NOMO-1 treated with dmso at 0.1 percent for 144 hours (cell line): ENCODE measurements around the gene TBX4.

Experiments
- DNase-seq: peaks from one replicate; lab custom pipeline; 2025; ENCODE audit not compliant: unreplicated experiment; lab: John Stamatoyannopoulos, UW

TBX4 gene

DNA sequence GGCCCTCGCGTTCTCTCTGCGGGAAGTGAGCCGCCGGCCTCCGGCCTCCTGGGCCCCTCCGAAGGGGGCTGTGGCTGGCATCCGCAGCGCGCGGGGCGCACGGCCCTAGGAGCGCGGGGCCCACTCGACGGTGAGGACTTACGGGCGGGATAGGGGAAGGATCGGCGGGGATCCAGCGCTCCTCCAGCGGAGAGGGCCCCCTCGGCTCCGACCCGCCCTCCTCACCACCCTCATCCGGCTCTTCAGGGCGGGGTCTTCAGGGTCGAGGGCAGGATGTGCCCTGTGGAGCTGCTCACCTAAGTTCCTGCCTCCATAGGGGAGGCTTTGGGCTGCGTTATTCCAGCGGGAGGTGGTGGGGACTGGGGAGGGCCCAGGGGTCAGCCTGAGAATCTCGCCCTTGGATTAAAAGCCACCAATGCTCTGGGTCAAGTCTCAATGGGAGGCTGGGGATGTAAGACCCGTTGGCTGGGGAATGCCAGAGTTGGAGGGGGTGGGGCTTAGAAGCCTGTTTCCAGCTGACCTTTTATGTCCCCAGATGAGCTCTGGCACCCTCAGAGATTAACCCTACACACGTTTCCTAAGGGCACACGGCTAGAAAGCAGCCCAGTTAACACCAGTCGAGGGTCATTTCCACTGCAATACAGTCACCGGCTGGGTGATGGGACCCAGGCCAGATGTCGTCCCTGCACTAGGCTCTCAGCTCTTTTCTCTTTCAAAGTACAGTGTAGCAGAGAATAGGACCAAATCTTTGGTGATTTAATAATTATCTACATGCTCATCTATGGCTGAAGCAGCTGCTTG, 39.2 kb upstream of the TBX4 start:
- no peak for DNase-seq

DNA sequence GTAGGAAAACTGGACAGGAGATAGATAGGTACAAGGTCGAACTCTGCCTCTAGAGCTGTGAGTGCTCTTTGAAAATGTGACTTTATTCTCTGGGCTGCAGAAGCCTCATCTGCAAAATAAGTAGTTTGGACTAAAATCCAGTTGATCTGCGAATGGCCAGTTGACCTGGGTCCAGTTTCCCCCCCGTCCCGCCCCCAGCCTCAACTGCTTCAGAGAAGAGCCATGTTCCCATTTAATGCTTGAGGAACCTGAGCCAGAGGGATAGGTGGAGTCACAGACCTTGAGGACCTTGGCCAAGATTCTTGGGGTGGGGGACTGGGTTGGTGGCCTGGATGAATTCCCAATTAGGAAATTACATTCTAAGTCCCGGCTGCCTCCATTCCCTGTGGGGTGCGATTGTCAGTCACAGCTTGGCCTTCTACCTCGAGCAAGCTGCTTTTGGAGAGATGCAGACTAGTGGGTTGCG, 38.5 kb upstream of the TBX4 start:
- no peak for DNase-seq

DNA sequence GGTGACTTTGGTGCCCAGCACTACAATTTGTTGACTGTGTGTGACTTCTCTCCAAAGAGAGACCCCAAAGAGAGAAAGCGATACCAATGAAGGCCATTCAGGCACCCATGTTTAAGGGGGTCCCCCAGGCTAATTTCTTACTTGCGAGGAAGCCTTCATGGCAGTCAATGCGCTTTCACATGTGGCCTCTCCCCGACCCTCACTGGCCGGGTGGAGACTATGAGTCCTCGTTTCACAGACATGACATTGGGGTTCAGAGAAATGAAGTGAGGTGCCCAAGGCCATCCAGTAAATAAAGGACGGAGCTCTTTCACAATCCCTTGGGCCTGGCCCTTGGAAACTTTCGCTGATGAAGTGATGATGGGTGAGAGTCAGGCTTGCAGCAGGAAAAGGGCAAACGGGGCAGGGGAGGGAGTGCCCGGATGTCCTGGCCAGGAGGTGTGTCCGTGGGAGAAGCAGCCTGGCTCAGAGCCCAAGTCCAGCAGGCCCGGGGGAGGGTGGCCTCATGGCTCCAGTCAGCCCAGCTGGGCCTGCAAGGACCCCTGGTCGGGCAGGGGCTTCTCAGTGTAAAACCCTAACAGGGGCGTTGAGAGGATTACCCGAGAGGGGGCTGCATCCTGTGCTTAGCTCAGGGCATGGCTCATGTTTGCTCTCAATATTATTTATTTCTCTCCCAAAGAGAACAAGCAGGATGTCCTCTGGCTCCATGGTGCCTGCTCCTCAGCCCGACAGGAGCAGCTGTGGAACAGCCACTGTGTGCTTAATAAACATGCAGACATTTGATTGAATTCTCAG, 37.9 kb upstream of the TBX4 start:
- no peak for DNase-seq

DNA sequence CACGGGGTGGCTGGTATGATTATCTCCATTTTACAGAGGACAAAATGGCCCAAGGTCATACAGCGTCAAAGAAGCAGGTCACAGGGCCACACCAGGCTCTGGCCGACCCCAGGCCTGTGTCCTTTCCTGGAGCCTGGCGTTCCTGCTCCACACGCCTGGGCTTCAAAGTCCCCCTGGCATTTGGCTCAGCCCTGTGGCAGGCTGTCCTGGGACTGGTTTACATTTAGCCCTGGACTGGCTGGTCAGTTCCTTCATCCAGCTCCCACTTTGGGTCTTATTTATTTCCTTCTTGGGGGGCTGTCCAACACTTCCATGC, 37.3 kb upstream of the TBX4 start:
- DNase-seq = no peak

DNA sequence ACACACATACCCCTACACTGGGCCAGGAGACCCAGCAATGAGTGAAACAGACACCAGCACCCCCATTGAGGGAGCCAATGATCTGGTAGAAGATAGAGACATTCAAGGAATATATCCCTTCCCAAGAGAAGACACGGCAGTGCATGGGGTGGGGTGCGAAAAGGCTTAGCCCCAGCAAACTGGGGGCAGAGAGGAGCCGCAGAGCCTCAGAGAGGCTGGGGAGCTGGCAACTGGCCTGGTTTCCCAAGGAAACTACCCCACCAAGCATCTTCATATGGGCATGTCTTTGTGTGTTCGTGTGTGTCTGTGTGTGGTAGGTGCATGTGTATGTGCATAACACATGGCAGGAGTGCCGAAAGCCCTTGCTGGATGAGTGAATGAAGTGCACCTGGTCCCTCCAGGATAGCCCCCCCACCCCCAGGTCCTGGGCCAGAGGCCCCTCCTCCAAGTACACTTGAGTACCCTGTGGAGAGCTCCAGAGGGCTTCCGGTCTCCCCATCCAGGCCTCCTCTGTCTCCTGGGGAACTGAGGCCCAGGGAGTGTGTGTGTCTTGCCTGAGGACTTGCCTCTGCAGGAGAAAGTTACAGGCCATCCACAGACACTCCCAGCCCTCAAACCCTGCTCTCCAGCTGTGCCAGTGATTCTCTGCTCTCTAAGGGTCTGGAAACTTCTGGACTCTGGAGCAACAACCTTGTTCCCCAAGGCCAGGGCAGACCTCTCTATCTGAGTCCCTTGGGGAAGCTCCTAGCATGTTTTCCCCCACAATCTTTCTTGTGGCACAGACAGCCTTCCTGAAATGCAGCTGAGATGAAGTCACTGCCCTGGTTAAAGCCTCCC, 36.6 kb upstream of the TBX4 start:
- no peak for DNase-seq

DNA sequence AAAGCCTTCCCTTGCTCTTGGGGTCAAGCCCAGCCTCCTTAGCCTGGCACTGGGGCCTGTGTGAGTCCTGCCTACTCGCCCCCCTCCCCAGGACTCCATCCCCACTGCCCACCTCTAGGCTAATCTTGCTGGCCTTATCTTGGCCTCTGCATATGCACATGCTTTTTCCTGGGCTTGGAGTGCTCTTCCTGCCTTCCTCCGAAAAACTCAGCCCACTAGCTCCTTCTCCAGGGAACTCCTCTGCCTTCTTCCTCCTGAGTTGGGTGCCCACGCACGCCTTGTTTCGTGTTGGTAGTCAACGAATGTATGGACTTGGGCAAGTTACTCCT, 36.0 kb upstream of the TBX4 start:
- DNase-seq = no peak

DNA sequence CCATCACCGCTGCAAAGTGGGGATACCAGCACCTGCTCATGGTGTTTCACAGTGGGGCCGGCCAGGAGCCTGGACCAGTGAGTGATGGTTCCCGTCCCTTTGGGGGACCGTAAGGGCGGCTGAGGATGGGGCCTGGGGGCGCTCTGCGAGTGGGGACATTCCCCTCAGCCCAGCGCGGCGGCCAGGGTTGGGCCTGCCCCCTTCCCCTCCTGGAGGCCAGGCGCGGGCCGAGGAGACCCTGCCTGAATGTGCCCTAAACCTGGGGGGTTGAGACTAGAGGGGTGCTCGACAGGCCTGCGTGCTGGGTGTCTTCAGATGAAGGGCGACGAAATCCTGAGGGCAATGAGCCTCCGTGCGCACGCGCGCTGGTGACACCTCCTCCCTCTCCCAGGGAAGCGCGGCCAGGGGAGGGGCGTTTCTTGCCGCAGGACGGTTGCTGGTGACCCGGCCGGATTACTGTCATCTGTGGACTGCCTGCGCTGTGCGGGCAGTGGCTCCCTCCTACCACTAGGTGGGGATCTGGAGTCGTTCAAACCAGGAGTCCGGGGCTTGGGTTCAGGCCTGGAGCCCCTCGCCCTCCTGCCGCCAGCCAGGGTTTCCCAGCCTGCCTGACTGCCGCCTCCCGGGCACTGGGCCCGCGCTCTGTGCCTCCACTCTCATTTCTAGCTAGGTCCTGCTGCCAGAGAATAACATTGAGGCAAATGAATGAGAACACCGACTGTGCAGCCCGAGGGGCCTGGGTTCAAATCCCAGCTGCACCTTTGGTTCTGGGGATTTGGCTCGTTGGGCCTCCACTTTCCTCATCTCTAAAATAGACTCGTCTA, 35.5 kb upstream of the TBX4 start:
- peak; percentile 49 for DNase-seq

DNA sequence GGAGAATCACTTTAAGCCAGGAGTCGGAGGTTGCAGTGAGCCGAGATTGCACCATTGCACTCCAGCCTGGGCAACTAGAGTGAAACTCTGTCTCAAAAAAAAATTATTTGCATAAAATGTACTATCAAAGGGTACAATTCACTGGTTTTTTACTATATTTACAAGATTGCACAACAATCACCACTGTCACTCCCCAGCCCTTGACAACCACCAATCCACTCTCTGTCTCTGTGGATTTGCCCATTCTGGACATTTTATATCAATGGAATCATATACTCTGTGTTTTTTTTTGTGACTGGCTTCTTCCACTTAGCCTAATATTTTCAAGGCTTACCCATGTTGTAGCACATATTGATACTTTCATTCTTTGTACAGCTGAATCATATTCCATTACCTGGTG, 33.8 kb upstream of the TBX4 start:
- no peak for DNase-seq

DNA sequence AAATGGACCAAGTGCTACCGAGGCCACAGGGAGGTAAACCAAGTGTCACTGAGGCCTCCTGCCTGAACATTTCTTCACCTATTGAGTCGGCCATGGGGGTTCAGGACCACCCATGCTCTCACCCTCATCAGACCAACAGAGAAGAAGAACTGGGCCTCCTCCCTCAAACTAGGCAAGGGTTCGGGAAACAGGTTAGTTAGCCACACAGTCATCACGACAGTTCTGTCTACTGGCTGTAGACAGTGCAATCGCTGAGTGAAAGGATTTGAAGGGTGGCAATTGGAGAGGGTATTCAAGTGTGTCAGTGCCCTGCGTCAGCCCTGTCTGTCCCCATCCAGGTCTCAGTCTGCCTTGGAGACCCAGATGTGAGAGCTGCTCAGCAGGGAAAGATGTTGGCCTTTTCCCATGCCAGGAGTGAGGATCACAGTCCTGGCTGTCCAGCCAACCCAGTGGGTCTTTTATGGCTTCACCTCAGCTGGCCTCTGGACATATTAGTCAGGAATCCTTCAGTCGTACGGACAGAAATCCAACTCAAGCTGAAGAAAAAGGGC, 32.7 kb upstream of the TBX4 start:
- DNase-seq = no peak

DNA sequence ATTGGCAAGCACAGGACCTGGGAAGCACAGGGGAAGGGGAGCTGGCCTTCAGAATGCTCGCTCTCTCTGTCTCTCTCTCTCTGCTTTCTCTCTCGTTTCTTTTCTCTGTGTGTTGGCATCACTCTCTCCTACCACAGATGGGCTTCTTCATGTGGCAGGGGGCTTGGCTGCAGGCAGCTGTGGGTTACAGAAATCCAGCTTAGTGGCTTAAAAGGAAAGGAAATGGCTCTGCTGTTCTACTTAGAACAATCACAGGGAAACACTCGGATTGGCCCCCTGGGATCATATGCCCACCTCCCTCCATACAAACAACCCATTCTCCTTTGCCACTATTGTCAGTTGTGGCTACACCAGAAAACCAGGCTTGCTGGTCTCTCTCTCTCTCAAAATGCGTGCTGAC, 32.2 kb upstream of the TBX4 start:
- no peak for DNase-seq

DNA sequence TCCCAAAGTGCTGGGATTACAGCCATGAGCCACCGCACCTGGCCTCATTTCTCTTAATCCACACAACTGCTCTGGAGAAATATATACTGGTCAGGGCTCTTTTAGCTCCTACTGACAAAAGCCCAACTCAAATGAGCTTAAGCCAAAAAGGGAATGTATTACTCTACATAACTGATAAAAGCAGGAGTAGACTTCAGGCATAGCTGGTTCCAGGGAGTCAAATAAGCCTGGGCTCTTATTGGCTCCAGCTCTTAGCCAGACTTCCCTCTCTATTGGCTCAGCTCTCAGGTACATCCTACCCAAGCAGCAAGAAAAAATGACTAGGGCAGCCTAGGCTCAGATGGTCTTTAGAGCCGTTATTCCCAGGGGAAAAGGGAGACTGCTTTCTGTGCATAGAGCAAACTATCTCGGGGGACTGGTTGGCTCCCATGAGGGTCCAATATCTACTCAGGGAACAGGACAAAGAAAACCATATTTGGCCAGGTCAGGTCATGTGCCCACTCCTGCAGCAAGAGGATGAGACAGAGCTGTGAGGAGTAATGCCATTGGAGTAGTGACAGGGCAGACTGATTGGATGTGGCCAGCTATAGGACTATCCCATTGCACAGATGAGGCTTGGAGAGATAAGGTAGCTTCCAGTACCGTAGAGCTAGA, 31.4 kb upstream of the TBX4 start:
- no peak for DNase-seq

DNA sequence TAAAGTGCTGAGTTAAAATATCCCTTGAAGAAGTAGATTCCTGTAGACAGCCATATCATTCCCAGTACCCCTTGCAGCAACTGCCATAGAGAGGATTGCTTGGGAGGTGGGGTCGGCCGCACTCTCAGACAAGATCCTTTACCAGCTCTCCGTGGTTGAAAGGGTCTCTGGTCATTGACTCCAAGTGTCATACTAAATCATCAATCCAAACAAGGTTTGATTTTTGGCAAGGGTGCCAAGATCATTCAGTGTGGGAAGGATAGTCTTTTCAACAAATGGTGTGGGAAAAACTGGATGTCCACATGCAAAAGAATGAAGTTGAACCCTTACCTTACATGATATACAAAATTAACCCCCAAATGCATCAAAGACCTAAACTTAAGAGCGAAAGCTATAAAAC, 30.8 kb upstream of the TBX4 start:
- DNase-seq = no peak

DNA sequence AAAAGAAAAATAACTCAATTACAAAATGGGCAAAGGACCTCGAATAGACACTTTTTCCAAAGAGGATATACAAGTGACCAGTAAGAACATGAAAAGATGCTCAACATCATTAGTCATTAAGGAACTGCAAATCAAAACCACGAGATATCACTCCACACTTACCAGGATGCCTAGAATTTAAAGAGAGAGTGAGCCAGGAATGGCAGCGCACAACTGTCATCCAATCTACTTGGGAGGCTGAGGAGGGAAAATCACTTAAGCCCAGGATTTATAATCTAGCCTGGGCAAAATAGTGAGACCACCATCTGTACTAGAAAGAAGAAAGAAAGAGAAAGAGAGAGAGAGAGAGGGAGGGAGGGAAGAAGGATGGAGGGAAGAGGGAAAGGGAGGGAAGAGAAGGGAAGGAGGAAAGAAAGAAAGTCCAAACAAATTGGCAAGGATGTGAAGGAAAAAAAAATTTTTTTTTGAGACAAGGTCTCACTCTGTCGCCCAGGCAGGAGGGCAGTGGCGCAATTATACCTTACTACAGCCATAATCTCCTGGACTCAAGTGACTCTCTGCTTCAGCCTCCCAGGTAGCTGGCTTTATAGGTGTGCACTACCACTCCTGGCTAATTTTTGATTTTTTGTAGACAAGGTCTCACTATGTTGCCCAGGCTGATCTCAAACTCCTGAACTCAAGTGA, 30.0 kb upstream of the TBX4 start:
- DNase-seq = no peak

DNA sequence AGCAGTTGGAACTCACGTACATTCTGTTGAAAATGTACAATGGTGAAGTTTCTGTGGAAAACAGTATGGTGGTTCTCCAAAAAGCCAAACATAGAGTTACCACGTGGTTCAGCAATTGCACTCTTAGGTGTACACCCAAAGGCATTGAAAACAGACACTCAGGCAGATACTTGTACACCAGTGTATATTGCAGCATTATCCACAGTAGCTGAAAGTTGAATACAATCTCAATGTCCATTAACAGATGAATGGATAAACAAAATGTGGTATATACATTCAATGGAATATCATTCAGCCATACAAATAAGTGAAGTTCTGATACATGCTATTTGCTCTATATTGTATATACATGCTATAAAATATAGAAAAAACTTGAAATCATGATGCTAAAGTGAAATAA, 29.4 kb upstream of the TBX4 start:
- DNase-seq = no peak

DNA sequence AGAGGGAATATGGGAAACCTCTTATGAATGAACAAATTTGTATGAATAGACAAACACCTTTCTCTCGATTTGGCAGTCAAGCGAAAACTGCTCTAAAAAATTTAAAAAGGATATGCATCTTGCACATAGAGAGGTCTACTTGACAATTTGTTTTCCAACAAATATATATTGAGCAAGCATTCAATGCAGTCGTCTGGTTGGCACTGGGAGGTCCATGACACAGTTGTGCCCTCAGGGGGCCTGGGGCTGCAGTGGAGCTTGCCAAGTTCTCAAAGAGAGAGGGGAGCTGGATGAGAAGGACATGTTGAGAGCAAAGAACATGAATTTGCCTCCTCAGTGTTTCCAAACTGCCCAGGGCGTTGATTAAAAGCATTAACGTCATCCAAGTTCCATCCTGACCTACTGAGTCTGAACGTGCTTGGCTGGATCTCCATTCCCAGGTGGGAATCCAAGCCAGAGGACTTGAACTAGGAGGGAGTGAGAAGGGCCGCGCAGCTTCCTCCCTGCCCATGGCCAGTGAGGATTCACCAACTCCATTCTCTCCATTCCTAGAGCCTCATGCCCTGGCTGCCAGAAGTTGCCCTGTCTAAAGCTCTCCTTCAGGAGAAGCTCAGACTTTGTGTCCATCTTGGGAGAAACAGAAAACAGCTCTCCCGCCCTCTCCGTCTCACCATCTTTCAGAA, 28.1 kb upstream of the TBX4 start:
- DNase-seq = no peak

DNA sequence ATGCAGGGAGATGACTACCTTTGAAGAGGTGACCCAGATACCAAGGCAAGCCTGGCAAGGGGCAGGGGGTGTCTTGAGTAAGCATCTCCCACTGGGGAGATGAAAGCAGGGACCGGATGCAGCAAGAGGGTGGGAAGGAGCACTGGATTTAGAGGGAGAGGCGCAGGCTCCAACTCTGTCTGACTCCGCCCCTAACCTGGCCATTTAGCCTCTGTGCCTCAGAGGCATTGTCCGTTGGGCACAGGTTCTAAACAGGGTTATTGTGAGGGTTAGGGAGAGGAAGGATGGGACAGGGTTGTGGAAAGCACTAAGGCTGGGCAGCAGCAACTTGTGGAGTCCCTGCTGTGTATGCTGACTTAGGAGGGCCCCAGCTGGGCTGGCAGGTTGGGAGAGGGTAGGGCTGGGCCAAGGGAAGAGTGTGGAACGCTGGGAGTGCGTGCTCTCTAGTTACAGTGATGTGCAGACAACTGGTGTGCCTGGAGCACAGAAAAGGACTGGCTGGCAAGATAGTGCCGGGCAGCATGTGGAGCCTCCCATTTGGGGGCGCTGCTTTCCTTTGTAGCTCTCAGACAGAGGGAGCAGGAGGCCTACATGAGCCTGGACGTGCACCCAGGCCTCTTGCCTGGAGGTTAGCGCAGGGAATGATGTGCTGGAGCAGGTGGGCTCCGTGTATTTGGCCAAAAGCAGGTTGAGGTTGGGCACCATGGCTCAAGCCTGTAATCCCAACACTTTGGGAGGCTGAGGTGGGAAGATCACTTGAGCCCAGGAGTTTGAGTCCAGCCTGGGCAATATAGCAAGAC, 26.3 kb upstream of the TBX4 start:
- no peak for DNase-seq

DNA sequence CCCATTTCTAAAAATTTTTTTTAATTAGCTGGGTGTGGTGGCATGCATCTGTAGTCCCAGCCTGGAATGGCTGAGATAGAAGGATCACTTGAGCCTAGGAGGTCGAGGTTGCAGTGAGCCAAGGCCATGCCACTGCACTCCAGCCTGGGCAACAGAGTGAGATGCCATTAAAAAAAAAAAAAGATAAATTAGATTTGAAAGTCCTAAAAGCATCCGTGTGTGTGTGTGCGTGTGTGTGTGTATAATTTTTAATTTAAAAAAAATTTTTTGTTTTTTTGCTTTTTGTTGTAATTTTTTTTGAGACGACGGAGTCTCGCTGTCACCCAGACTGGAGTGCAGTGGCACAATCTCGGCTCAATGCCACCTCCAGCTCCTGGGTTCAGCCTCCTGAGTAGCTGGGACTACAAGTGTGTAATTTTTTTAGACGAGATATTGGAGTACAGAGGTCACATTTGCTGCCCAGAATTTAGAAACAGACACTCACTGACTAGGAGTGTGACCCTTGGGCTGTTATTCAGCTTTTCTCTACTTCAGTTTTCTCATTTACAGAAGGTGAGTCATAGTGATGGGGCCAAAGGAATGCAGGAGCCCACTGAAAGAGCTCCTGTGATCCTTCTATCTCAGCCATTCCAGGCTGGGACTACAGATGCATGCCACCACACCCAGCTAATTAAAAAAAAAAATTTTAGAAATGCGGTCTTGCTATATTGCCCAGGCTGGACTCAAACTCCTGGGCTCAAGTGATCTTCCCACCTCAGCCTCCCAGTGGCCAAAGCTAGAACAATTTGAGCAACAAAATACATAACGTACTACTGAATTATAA, 25.5 kb upstream of the TBX4 start:
- no peak for DNase-seq
